HEK293 (cell line): ENCODE results near the gene CTSH.

Source experiments
- CTCF ChIA-PET: fragments of 350-600 bp; formaldehyde crosslinking; extraction: SDS; loops from one replicate; lab custom pipeline; 2021; ENCODE audit warnings: antibody characterized with exemption; lab: Yijun Ruan, JAX
- POLR2A ChIA-PET: fragments of 300-600 bp; formaldehyde crosslinking; extraction: SDS; loops from one replicate; lab custom pipeline; 2020; ENCODE audit warnings: antibody characterized with exemption, inconsistent platforms; lab: Yijun Ruan, JAX
- H3K27ac ChIP-seq: fragments of 200-500 bp; sonication (Bioruptor generic); 2 replicates; pipeline ENCODE4 v1.5.1; 2014; ENCODE audit warnings: low read depth, low read length, control low read depth, inconsistent platforms; ENCODE audit errors: extremely low read depth
- H3K36me3 ChIP-seq, 2 experiments: fragments of 200-500 bp in 1 of 2; sonication (Bioruptor generic) in 1 of 2; 1 replicate in 1 of 2; 2 replicates in 1 of 2; pipeline ENCODE4 v1.5.1; 2014 to 2017; ENCODE audit warnings: inconsistent platforms in 2 of 2, low read length in 2 of 2; ENCODE audit not compliant: control insufficient read depth in 2 of 2, insufficient read depth in 1 of 2
- H3K4me1 ChIP-seq: fragments of 200-500 bp; sonication (Bioruptor generic); 2 replicates; pipeline ENCODE4 v1.5.1; 2014; ENCODE audit warnings: mild to moderate bottlenecking, low read length, inconsistent platforms; ENCODE audit not compliant: control insufficient read depth, insufficient read depth
- H3K4me3 ChIP-seq: 2 replicates; pipeline ENCODE4 v1.5.1; 2011; ENCODE audit warnings: low read depth, mild to moderate bottlenecking, control low read depth, low read length, moderate library complexity
- H3K9me3 ChIP-seq: fragments of 200-500 bp; sonication (Bioruptor generic); 2 replicates; pipeline ENCODE4 v1.5.1; 2014; ENCODE audit warnings: low read depth, low read length, inconsistent platforms; ENCODE audit not compliant: control insufficient read depth, insufficient read depth
- BCL11B ChIP-seq: fragments of 450-650 bp; formaldehyde crosslinking; IDR thresholded peaks from 2 replicates; pipeline ENCODE4 v1.5.1; 2016; ENCODE audit warnings: low read depth, missing biosample characterization, missing genetic modification characterization
- GLI4 ChIP-seq: fragments of 450-650 bp; formaldehyde crosslinking; IDR thresholded peaks from 2 replicates; pipeline ENCODE4 v1.5.1; 2016; ENCODE audit warnings: missing biosample characterization, missing genetic modification characterization
- MYNN ChIP-seq: fragments of 450-650 bp; formaldehyde crosslinking; IDR thresholded peaks from 2 replicates; pipeline ENCODE4 v1.5.1; 2016; ENCODE audit warnings: missing biosample characterization, missing genetic modification characterization, borderline replicate concordance
- OSR2 ChIP-seq: fragments of 450-650 bp; formaldehyde crosslinking; IDR thresholded peaks from 2 replicates; pipeline ENCODE4 v1.5.1; 2016; ENCODE audit warnings: missing biosample characterization, missing genetic modification characterization
- PATZ1 ChIP-seq: fragments of 450-650 bp; formaldehyde crosslinking; IDR thresholded peaks from 2 replicates; pipeline ENCODE4 v1.5.1; 2016; ENCODE audit warnings: missing biosample characterization, missing genetic modification characterization
- PBX3 ChIP-seq: sonication (generic); formaldehyde crosslinking; IDR thresholded peaks from 2 replicates; pipeline ENCODE4 v1.8.1; 2022; ENCODE audit warnings: mild to moderate bottlenecking, moderate library complexity, missing genetic modification reagents
- PRDM1 ChIP-seq: fragments of 450-650 bp; formaldehyde crosslinking; IDR thresholded peaks from 2 replicates; pipeline ENCODE4; 2016; ENCODE audit warnings: missing biosample characterization, missing genetic modification characterization
- SCRT1 ChIP-seq: fragments of 450-650 bp; formaldehyde crosslinking; IDR thresholded peaks from 2 replicates; pipeline ENCODE4 v1.5.1; 2016; ENCODE audit warnings: missing biosample characterization, missing genetic modification characterization, borderline replicate concordance
- TCF7L2 ChIP-seq: IDR thresholded peaks from 2 replicates; pipeline ENCODE4 v1.6.1; 2011; ENCODE audit warnings: low read depth, mild to moderate bottlenecking, inconsistent platforms, low read length, moderate library complexity, borderline replicate concordance
- ZFP37 ChIP-seq: fragments of 450-650 bp; formaldehyde crosslinking; IDR thresholded peaks from 2 replicates; pipeline ENCODE4 v1.5.1; 2016; ENCODE audit warnings: missing biosample characterization, missing genetic modification characterization
- ZNF121 ChIP-seq: fragments of 450-650 bp; formaldehyde crosslinking; IDR thresholded peaks from 2 replicates; pipeline ENCODE4 v1.5.1; 2016; ENCODE audit warnings: missing biosample characterization, missing genetic modification characterization
- ZNF138 ChIP-seq: fragments of 450-650 bp; formaldehyde crosslinking; IDR thresholded peaks from 2 replicates; pipeline ENCODE4 v1.5.1; 2016; ENCODE audit warnings: missing biosample characterization, missing genetic modification characterization, borderline replicate concordance
- ZNF140 ChIP-seq: fragments of 450-650 bp; formaldehyde crosslinking; IDR thresholded peaks from 2 replicates; pipeline ENCODE4 v1.5.1; 2016; ENCODE audit warnings: missing biosample characterization, missing genetic modification characterization
- ZNF19 ChIP-seq: fragments of 450-650 bp; formaldehyde crosslinking; IDR thresholded peaks from 2 replicates; pipeline ENCODE4; 2016; ENCODE audit warnings: missing biosample characterization, missing genetic modification characterization, low read depth
- ZNF202 ChIP-seq: fragments of 450-650 bp; formaldehyde crosslinking; IDR thresholded peaks from 2 replicates; pipeline ENCODE4 v1.5.1; 2016; ENCODE audit warnings: missing biosample characterization, missing genetic modification characterization, borderline replicate concordance
- ZNF24 ChIP-seq: fragments of 450-650 bp; formaldehyde crosslinking; IDR thresholded peaks from 2 replicates; pipeline ENCODE4 v1.5.1; 2016; ENCODE audit warnings: missing biosample characterization, missing genetic modification characterization
- ZNF248 ChIP-seq: fragments of 450-650 bp; formaldehyde crosslinking; IDR thresholded peaks from 2 replicates; pipeline ENCODE4 v1.5.1; 2017; ENCODE audit warnings: missing biosample characterization, missing genetic modification characterization
- ZNF391 ChIP-seq: fragments of 450-650 bp; formaldehyde crosslinking; IDR thresholded peaks from 2 replicates; pipeline ENCODE4 v1.5.1; 2016; ENCODE audit warnings: low read depth, missing biosample characterization, missing genetic modification characterization, borderline replicate concordance
- ZNF473 ChIP-seq: fragments of 450-650 bp; formaldehyde crosslinking; IDR thresholded peaks from 2 replicates; pipeline ENCODE4 v1.5.1; 2017; ENCODE audit warnings: missing biosample characterization, missing genetic modification characterization
- ZNF660 ChIP-seq: fragments of 450-650 bp; IDR thresholded peaks from 2 replicates; pipeline ENCODE4 v1.5.1; 2018; ENCODE audit warnings: missing biosample characterization, mild to moderate bottlenecking, missing genetic modification characterization
- ZNF707 ChIP-seq: fragments of 450-650 bp; formaldehyde crosslinking; IDR thresholded peaks from 2 replicates; pipeline ENCODE4 v1.5.1; 2016; ENCODE audit warnings: missing biosample characterization, missing genetic modification characterization
- ZNF76 ChIP-seq: fragments of 450-650 bp; formaldehyde crosslinking; IDR thresholded peaks from 2 replicates; pipeline ENCODE4; 2016; ENCODE audit warnings: low read depth, missing biosample characterization, missing genetic modification characterization, borderline replicate concordance
- TF ChIP-seq, protein P1 (sequence below): fragments of 450-650 bp; formaldehyde crosslinking; IDR thresholded peaks from 2 replicates; pipeline ENCODE4 v1.5.1; 2016; ENCODE audit warnings: missing biosample characterization, missing genetic modification characterization
- TF ChIP-seq, protein P2 (sequence below): fragments of 450-650 bp; formaldehyde crosslinking; IDR thresholded peaks from 2 replicates; pipeline ENCODE4 v1.5.1; 2016; ENCODE audit warnings: missing biosample characterization, missing genetic modification characterization

The CTSH gene

DNA sequence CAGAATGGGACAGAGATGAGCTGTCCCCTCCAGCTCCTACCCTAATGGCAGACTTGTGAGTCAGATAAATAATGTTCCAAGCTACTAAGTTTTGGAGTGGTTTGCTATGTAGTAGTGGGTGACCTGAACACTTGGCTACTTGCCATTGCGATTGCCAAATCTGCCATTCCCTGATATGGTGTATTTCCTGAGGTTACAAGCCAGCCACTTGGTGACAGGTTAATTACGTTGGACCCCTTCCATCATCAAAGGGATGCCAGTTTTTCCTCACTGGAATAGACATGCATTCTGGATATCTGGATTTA lies 38.6 kb downstream of the CTSH start:
- ChIA-PET CTCF (interaction anchor here (0.6 to 9.6 kb wide), 13 partner anchors 9 to 289 kb away, joined by 3 to 157 read pairs (median 6); partner anchors contain the start of gene MORF4L1), POLR2A (no interaction called here)
- peaks cover 64 to 82% of the 10 kb centered on the region in 2 experiments for H3K36me3 ChIP-seq

DNA sequence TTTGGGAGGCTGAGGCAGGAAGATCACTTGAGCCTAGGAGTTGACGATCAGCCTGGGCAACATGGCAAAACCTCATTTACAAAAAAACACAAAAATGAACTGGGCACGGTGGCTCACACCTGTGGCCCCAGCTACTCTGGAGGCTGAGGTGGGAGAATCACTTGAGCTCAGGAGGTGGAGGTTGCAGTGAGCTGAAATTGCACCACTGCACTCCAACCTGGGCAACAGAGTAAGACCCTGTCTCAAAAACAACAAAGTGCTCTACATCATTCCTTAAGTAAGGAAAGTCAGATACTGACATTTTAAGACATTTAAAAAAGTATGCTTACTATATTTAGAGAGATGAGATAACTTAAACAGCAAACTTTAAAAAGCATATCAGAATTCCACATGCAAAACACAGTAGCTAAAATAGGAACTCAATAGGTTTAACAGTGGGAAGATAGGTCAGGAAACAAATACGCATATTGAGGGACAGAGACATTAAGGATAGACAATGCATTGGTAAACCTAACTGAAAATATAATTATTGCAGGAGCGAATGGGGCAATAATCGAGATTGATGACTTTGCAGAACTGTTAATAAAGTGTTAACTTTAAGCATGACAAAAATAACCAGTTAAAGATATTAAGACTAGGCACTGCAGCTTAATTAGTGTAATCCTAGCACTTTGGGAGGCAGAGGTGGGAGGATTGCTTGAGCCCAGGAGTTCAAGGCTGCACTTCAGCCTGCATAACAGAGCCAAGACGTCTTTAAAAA lies 40.1 kb downstream of the CTSH start:
- CTCF ChIA-PET: interaction anchor here (1.2 to 9.6 kb wide), 4 partner anchors 13 to 278 kb away, joined by 3 to 157 read pairs (median 74); no protein-coding TSS in a partner anchor
- H3K36me3 ChIP-seq: peaks cover 68 to 85% of the 10 kb centered on the region in 2 experiments
- H3K27ac ChIP-seq: no peak overlapping the region
- H3K4me3 ChIP-seq: no peak overlapping the region
- H3K9me3 ChIP-seq: no peaks in the 10 kb centered on the region
- POLR2A ChIA-PET: interaction anchor here (0.7 kb wide), 1 partner anchor 103 kb away, joined by 5 read pairs; no protein-coding TSS in a partner anchor
- no peak for TF ChIP-seq BCL11B (tag by site-specific recombination)
- no peak for TF ChIP-seq ZNF19 (tag by site-specific recombination)
- no peak for TF ChIP-seq TCF7L2
- no peak for TF ChIP-seq ZNF202 (tag by site-specific recombination)
- no peak for TF ChIP-seq ZNF140 (tag by site-specific recombination)
- no peak for TF ChIP-seq ZNF248 (tag by site-specific recombination)
- no peak for TF ChIP-seq ZNF24 (tag by site-specific recombination)
- TF ChIP-seq ZNF121 (tag by site-specific recombination): peak; percentile 72; the same call in 1 of the 2 replicates
- TF ChIP-seq, protein P1, sequence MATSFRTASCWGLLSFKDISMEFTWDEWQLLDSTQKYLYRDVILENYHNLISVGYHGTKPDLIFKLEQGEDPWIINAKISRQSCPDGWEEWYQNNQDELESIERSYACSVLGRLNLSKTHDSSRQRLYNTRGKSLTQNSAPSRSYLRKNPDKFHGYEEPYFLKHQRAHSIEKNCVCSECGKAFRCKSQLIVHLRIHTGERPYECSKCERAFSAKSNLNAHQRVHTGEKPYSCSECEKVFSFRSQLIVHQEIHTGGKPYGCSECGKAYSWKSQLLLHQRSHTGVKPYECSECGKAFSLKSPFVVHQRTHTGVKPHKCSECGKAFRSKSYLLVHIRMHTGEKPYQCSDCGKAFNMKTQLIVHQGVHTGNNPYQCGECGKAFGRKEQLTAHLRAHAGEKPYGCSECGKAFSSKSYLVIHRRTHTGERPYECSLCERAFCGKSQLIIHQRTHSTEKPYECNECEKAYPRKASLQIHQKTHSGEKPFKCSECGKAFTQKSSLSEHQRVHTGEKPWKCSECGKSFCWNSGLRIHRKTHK (tag by site-specific recombination): no peak
- no peak for TF ChIP-seq ZNF138 (tag by site-specific recombination)
- TF ChIP-seq GLI4 (tag by site-specific recombination): no peak
- TF ChIP-seq PBX3 (CRISPR knock-in tag): no peak
- TF ChIP-seq MYNN (tag by site-specific recombination): no peak
- TF ChIP-seq ZNF473 (tag by site-specific recombination): no peak
- TF ChIP-seq SCRT1: 0 out of 2 replicates have a peak, but pooled peaks have one; percentile 10
- TF ChIP-seq, all 188 proteins: peak for 2
- no peaks in the 10 kb centered on the region for H3K4me1 ChIP-seq

More for the DNA sequence above, 38.6 kb downstream of the CTSH start:
- H3K27ac ChIP-seq: no peak overlapping the region
- no peak overlapping the region for H3K4me3 ChIP-seq
- H3K4me1 ChIP-seq: no peaks in the 10 kb centered on the region
- TF ChIP-seq ZFP37 (no peak), ZNF707 (no peak), OSR2 (tag by site-specific recombination) (peak; percentile 25; the same call in 1 of the 2 replicates), ZNF76 (tag by site-specific recombination) (no peak), PRDM1 (tag by site-specific recombination) (no peak), ZNF391 (tag by site-specific recombination) (no peak), PATZ1 (0 out of 2 replicates have a peak, but pooled peaks have one; percentile 23), ZNF660 (0 out of 2 replicates have a peak, but pooled peaks have one; percentile 32)
- TF ChIP-seq, protein P2, sequence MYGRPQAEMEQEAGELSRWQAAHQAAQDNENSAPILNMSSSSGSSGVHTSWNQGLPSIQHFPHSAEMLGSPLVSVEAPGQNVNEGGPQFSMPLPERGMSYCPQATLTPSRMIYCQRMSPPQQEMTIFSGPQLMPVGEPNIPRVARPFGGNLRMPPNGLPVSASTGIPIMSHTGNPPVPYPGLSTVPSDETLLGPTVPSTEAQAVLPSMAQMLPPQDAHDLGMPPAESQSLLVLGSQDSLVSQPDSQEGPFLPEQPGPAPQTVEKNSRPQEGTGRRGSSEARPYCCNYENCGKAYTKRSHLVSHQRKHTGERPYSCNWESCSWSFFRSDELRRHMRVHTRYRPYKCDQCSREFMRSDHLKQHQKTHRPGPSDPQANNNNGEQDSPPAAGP (tag by site-specific recombination): no peak
- no peaks in the 10 kb centered on the region for H3K9me3 ChIP-seq
